Measurements from ENCODE around the gene BCL2.
"Not testable (repeated sequence)": the region's sequence is repeated elsewhere in the genome, so short reads cannot be mapped to it uniquely, and the experiment has no call there.

BCL2 gene

DNA sequence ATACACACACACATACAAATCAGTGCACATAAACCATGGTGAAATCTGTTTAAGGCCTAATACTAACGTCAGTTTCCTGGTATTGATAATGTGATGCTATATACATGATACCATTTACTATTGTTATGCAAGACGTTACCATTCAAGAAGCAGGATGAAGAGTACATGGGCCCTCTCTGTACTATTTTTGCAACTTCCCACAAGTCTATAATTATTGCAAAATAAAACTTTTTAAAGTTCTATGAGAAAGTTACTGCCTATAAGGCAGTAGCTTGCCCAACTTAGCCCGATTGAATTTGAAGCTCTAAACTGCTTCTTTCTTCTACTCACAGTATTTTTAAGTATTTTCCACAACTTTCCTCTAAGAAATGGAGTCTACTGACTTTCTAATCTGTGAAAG is 74.0 kb downstream of the BCL2 start:
- no peak overlapping the region for H3K4me3 ChIP-seq (ENCODE audit: low read length)
- DNase-seq (ENCODE audit: low read depth, low spot score), result no peak

DNA sequence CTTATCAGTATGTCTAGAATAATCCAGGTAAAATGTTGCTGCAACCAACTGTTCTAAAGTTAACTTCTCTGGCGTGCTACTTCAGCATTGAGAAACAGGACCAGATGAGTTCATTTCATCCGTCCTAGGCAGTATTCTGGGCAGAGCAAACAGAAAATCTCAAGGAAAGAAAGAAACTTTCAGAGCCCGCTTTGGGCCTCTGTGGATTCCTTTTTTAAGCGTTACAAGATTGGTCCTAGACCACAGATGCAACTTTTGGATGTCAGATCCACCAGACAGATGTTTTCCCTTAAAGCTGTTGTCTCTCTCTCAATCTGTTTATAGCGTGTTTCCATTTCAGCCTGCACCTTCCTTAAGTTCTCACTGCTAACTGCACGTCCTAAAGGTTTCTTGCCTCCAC is 75.0 kb downstream of the BCL2 start:
- no peak overlapping the region for H3K4me3 ChIP-seq (ENCODE audit: low read length)
- DNase-seq (ENCODE audit: low read depth, low spot score), result no peak

DNA sequence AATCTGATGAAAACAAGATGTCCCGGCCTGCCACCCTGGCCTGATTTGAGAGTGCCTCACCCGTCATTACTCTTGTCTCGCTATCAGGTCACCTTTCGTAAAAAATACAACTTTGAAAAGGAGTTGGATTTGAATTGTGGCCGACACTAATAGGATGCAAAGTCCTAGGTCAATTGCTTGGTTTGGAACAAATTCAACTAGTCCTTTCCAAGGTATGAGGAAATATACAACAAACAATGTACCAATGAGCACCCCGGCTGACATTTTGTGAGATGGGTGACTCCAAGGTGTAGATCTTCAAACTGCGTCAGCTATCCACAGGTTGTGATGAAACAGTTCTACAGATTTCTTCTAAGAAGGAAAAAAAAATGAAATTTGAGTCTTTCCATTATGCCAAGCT is 77.8 kb downstream of the BCL2 start:
- DNase-seq (ENCODE audit: low read depth, low spot score), result no peak
- no peak overlapping the region for H3K4me3 ChIP-seq (ENCODE audit: low read length)

DNA sequence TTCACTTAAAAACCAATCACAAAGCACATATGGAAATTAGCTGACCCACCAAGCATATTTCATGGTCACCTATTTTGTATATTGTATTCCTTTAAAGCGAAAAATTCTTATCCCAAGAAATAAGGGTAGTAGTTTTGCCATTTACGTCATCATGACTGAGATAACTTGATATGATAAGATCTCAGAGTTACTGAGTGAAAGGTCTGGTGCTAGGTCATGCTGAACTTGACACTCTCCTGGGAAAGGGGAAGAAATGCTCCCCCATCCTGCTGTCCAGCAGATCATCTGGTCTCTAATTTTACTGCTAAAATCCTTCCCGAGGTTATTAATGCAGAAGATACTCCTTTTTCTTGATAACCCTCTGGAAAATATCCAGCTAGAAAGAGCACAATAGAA is 78.3 kb downstream of the BCL2 start:
- no peak overlapping the region for H3K4me3 ChIP-seq (ENCODE audit: low read length)
- DNase-seq (ENCODE audit: low read depth, low spot score), result no peak

DNA sequence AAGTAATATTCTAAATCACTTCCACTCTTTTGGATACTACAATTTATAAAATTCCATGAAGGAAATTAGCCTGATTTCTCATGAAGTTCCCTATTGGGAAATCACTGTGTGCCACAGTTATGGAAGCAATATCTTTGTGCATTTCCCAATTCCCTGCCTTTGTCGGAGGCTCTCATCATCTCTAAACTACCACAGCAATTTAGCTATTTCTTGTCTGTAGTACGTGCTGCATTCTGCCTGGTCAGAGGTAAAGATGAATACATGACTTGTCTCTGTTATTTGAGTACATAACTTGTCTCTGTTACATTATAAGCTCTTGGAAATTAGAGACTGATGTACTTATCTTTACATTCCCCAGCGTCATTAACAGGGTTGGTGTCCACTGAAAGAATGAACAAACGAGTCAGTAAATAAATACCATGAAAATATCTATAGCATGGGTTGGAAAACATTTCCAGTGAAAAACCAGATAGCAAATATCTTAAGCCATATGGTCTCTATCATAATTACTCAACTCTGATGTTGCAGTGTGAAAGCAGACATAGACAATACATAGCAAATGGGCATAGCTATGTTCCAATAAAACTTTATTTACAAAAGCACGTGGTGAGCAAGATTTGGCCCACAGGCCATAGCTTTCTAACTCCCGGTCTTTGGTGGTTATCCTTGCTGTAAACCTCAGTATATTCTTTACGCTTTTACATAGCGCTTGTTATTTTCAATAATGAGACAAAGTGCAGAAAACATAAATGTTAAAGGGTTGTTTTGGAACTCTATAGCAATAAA is 78.8 kb downstream of the BCL2 start:
- no peak overlapping the region for H3K4me3 ChIP-seq (ENCODE audit: low read length)
- no peak for DNase-seq (ENCODE audit: low read depth, low spot score)

DNA sequence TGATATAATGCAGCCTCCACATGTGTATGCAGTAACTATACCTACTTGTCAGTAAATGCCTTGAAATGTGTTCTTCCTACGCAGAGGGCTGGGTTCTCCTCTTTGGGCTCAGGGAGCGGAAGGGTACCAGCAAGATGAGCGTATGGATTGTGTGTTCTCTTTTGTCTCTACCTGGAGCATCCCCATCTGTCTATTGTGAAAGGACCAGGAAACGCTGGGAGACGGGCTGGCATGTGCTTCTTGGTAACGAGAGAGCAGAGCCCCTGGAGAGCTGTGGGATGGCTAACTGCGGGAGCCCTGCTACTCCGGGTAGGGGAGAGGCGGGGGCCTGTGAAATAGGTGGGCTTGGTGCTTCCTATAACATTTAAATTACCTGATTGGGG is 80.9 kb downstream of the BCL2 start:
- no peak overlapping the region for H3K4me3 ChIP-seq (ENCODE audit: low read length)
- DNase-seq (ENCODE audit: low read depth, low spot score), result no peak

DNA sequence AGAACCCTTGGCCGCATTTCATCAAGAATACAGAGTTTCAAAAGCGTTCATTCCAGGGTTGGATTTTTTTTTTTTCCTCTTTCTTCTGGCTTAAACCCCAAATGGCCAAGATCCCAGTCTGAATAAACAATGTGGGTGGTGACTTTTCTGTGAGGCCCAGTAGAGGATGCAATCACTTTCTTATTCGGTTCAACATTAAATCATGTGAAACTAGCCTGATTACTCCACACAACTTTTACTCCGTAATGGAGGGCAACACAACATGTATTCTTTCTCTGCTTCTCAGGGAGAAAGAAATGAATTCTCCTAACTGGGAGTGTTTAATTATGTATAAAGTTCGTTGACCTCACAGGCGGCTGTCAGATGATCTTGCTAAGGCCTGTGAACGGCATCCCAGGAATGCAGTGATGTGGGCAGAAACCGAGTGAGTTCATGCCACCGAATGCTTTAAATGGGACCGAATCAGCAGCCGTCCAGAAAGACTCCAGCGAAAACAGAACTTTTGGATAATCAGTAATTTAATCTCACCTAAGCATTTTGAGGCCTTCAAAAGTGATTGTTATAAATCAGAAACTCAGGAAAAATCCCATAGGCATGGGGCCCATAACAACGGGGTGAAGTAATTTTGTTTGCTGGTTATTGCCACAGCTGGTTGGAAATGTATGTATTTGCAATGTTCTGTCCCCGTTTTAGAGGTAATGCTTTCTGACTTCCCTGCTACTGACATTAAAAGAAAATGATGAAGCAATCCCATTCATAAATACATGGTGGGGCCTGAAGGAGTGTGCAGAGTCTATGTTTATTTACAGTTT is 81.5 kb downstream of the BCL2 start:
- no peak overlapping the region for H3K4me3 ChIP-seq (ENCODE audit: low read length)
- DNase-seq (ENCODE audit: low read depth, low spot score), result no peak

DNA sequence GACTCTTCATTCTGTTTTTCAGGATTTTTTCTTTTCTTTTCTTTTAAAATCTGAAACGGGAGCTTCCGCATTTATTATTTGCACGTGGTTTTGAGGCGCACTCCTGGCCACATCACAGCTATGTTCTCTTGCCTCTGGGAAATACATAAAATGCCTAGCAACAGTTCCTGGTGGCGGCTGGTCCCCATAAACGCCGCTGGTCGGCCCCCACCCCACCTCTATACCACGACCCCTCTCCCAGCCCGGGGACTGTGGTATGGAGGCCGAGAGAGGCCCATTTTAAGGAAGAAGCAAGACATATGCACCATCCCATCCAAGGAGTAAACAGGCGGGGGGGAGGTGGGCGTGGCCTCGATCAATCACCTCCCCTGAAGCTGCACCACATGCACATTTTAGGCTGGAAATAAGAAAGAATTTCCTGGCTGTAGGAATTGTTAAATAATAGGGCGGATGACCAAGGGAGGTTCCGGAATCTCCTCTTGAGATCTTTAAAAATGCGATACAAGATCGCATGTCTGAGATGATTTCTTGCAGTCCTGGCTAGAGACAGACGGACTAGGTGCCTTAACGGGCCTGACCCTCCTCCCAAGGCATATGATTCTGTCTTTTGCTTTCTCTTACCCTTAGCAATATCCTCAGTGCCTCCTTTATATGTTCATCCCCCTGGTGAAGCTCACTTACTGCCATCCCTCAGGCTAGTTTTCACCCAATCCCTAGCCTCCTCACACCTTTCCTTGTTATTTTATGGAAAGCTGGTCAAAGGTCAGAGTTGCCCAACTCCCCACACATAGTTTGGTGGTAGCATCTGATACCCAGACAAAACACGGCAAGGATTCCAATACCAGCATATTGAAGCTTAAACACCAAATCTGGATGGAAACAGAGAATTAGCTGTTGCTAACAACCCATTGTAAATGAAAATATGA is 82.4 kb downstream of the BCL2 start:
- no peak overlapping the region for H3K4me3 ChIP-seq (ENCODE audit: low read length)
- no peak for DNase-seq (ENCODE audit: low read depth, low spot score)

DNA sequence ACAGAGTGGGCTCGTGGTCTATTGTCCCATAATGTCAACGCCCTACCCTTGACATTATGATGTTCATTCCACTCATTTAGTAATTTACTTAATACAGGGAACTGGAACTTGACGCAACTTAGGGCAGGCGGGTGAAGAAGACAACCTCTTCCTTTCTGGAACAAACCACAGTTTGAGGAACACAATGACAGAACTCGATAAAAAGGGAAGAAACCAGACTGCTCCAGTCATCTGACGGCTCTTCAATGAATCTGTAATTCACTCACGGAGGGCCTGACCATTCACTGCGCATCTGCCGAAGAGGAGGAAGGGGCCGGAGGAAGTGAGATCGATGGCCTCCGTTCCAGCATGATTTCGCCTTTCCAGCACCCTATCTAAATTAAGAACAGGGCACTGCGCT is 83.2 kb downstream of the BCL2 start:
- no peak for DNase-seq (ENCODE audit: low read depth, low spot score)
- no peak overlapping the region for H3K4me3 ChIP-seq (ENCODE audit: low read length)

DNA sequence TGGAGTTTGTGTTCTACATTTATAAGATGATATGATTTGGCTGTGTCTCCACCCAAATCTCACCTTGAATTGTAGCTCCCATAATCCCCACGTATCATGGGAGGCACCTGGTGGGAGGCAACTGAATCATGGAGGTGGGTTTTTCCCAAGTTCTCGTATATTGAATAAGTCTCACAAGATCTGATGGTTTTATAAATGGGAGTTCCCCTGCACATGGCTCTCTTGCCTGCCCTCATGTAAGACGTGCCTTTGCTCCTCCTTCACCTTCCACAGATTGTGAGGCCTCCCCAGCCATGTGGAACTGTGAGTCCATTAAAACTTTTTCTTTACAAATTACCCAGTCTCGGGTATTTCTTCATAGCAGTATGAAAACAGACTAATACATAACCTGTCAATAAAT is 83.6 kb downstream of the BCL2 start:
- not testable (repeated sequence) for H3K4me3 ChIP-seq (ENCODE audit: low read length); DNase-seq (ENCODE audit: low read depth, low spot score)

DNA sequence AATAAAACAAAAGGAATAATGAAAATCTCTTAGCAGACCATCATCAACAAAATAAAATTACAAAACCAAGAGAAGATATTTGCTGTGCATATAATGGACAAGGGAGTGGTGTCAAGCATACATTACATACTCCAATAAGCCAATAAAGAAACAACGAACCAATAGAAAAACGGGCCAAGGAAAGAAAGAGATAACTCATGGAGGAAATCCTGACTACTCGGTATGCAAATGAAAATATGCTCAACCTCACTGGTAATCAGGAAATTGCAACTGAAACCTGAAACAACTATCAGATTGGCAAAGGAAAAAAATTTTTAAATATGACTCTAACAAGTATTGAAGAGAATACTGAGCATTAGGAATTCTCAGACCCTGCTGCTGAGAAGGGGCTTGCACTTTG is 84.7 kb downstream of the BCL2 start:
- H3K4me3 ChIP-seq (ENCODE audit: low read length), result no peak overlapping the region
- no peak for DNase-seq (ENCODE audit: low read depth, low spot score)

DNA sequence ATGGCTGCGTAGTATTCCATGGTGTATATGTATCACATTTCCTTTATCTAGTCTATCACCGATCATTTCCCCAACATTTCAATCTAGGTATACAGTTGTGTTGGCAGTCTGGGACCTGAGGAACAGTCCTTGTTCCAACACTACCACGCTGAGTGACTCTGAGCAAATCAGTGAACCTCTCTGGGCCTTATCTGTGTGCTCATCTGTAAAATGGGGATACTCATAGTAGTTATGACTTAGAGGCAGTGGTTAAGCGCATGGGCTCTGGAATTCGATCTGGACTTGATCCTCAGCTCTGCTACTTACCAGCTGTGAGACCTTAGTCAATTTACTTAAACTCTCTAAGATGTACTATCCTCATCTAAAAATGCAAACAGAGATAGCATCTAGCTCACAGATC is 85.1 kb downstream of the BCL2 start:
- no peak for DNase-seq (ENCODE audit: low read depth, low spot score)
- no peak overlapping the region for H3K4me3 ChIP-seq (ENCODE audit: low read length)

DNA sequence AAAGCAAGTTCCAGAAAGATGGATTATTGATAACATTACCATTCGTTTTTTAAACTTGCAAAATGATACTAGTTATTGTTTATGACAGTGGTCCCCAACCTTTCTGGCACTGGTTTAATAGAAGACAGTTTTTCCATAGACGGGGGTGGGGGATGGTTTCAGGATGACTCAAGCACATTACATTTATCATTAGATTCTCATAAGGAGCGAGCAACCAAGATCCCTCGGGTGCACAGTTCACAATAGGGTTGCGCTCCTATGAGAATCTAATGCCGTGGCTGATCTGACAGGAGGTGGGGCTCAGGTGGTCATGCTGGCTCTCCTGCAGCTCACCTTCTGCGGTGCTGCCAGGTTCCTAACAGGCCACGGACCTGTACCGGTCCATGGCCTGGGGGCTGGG is 86.2 kb downstream of the BCL2 start:
- H3K4me3 ChIP-seq (ENCODE audit: low read length), result no peak overlapping the region
- DNase-seq (ENCODE audit: low read depth, low spot score), result no peak

DNA sequence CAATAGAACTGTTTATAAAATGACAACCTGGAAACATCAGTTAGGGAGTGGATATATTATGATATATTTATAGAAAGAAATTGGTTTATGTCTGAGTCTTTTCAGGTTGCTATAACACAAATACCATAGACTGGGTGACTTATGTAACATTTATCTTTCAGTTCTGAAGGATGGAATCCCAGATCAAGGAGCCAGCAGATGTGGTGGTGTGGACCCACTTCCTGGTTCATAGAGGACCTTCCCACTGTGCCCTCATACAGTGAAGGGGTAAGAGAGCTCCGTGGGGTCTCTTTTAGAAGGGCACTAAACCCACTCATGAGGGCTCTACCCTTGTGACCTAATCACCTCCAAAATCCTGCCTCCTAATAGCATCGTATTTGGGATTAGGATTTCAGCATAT is 86.7 kb downstream of the BCL2 start:
- no peak overlapping the region for H3K4me3 ChIP-seq (ENCODE audit: low read length)
- no peak for DNase-seq (ENCODE audit: low read depth, low spot score)

DNA sequence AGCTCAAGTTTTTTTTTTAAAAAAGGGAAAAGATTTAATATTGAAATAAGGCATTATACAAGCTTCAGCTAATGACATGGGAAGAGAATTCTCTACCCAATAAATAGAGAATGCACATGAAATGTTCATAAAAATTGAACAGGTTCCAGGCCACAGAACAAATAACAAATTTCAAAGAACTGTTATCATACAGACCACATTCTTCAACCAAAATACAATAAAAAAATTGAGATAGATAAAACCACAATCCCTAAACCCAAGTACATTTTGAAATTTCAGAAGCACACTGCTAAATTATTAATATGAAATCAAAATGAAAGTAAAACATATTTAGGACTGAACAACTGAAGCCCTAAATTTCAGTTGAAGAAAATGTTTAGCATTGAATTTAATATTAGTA is 89.6 kb downstream of the BCL2 start:
- no peak for DNase-seq (ENCODE audit: low read depth, low spot score)
- no peak overlapping the region for H3K4me3 ChIP-seq (ENCODE audit: low read length)

DNA sequence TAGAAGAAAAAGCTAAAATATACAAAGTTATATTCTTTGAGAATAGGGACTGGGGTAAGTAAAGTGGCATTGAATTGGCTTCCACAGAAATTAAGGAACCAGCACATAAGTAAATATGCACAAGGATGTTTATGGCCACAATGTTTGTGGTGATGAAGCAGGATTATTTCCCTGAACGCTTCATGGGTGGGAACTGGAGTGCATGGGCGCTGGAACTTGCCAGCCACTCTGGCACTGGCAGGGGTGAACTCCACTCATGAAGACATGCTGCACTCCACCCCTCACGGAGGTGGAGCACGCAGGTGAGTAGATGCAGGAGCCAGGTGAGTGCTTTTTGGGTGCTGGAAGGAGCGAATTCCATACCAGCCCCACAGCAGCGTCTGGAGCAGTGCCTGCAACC is 94.1 kb downstream of the BCL2 start:
- no peak for DNase-seq (ENCODE audit: low read depth, low spot score)
- no peak overlapping the region for H3K4me3 ChIP-seq (ENCODE audit: low read length)

DNA sequence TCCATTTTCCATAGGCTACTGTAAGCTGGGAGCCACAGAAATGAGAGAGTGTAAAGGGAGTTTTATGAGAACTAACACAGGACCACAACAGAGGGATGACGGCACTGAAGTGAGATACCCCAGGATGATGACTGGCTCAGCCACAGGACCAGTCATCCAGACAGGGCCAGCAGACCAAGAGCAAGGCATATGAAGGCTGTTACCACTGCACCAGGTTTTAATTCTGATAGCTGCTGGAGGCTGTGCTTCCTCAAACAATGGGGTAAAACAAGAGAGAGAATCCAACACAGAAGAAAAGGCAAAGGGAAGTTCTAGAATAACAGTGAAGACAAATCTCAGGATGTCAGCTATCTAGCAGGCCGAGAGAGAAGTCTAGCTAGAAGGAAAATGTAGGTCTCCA is 94.9 kb downstream of the BCL2 start:
- DNase-seq (ENCODE audit: low read depth, low spot score), result no peak
- no peak overlapping the region for H3K4me3 ChIP-seq (ENCODE audit: low read length)

DNA sequence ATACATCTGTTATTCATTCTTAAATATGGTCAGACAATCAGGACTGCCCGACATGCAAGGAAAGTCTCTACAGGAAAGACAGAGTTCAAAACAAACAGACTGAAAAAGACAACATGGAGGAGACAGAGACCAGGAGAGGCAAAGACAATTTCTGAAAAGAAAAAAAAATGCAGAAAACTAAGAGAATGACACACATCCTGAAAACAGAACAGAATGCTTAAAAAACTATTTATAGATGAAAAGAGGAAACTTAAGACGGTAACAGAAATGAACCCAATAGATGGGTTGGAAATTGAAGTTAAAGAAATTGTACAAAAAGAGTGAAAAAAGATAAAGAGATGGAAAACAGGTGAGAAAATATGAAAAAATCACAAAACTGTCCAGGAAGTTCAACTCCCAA is 95.7 kb downstream of the BCL2 start:
- no peak for DNase-seq (ENCODE audit: low read depth, low spot score)
- H3K4me3 ChIP-seq (ENCODE audit: low read length), result no peak overlapping the region

DNA sequence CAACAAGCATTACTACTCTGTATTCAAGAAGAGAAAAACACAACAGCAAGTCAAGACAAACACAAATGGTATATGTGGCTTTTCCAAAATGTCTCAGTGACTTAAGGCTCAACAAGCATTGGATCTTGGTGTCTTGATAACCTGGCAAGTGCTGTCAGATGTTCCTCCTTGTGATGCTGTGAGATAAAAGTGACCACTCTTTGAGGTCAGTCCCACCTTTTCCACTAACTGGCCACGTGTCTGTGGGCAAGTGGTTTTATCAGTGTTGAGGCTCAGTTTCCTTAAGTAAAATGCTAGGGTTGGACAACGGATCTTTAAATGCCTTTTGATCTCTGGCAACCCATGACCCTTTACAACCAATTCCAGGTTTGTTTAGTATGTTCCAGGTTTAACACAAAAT is 98.7 kb downstream of the BCL2 start:
- no peak for DNase-seq (ENCODE audit: low read depth, low spot score)
- no peak overlapping the region for H3K4me3 ChIP-seq (ENCODE audit: low read length)

DNA sequence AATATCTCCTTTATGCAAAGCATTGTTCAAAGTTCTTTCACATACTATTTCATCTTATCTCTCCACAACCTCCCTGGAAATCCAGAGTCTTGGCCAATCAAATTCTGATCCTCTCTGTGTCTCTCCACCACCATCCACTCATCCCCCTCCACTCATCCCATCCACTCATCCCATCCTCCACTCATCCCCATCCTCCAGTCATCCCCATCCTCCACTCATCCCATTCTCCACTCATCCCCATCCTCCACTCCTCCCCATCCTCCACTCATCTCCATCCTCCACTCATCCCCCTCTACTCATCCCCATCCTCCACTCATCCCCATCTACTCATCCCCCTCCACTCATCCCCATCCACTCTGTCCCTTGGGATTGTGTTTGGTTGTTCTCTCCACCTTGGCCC is 101.1 kb downstream of the BCL2 start:
- no peak overlapping the region for H3K4me3 ChIP-seq (ENCODE audit: low read length)
- no peak for DNase-seq (ENCODE audit: low read depth, low spot score)
